H1 (cell line): ENCODE measurements around the gene AICDA. TPM values are rescaled to one million over a fixed set of nuclear protein-coding genes. Genes with fewer than 3 reads are reported as not detected.
A peak's percentile ranks its signal among the peaks of the same experiment; 100 is the strongest.

Experiments used
- CTCF ChIA-PET: fragments of 300-600 bp; sonication (Branson Sonifier 250); formaldehyde crosslinking; loops from one replicate; lab custom pipeline; 2021; ENCODE audit not compliant: partially characterized antibody; lab: Charles Lee
- POLR2A ChIA-PET: fragments of 300-600 bp; sonication (Branson Sonifier 250); formaldehyde crosslinking; loops from one replicate; lab custom pipeline; 2021; ENCODE audit warnings: inconsistent platforms; ENCODE audit not compliant: partially characterized antibody; lab: Charles Lee
- DNase-seq, 2 experiments: peaks; one replicate each; pipeline versions ENCODE4 v3.0.0 to v3.0.0-alpha.2; 2010 to 2022; ENCODE audit warnings: low spot score in 2 of 2, low read depth in 1 of 2, mixed read lengths in 1 of 2
- FAIRE-seq: peaks from 2 replicates; lab custom pipeline; 2011; peaks lifted over from hg19 to GRCh38; lab: Jason Lieb, UNC
- H2AFZ ChIP-seq: 2 replicates; pipeline ENCODE4 v1.8.1; 2012; ENCODE audit warnings: low read length, inconsistent platforms
- H2AK5ac ChIP-seq: 2 replicates; pipeline ENCODE4 v1.6.1; 2013; ENCODE audit warnings: low read depth, low read length
- H2BK120ac ChIP-seq: replicated peaks from 2 replicates; pipeline ENCODE3; 2013; ENCODE audit warnings: low read depth, low read length, inconsistent platforms
- H2BK12ac ChIP-seq: 2 replicates; pipeline ENCODE4 v1.6.1; 2013; ENCODE audit warnings: low read depth, low read length
- H2BK15ac ChIP-seq: 2 replicates; pipeline ENCODE4 v1.6.1; 2013; ENCODE audit warnings: low read length
- H2BK20ac ChIP-seq: 2 replicates; pipeline ENCODE4 v1.6.1; 2013; ENCODE audit warnings: low read length
- H2BK5ac ChIP-seq: 2 replicates; pipeline ENCODE4 v1.6.1; 2013; ENCODE audit warnings: low read depth, low read length
- H3K14ac ChIP-seq: 2 replicates; pipeline ENCODE4 v1.6.1; 2013; ENCODE audit warnings: inconsistent platforms; ENCODE audit not compliant: insufficient read length
- H3K18ac ChIP-seq: 2 replicates; pipeline ENCODE4 v1.6.1; 2013; ENCODE audit warnings: low read length; ENCODE audit errors: extremely low read depth
- H3K23ac ChIP-seq: 2 replicates; pipeline ENCODE4 v1.6.1; 2013; ENCODE audit warnings: inconsistent platforms; ENCODE audit not compliant: insufficient read length
- H3K23me2 ChIP-seq: 2 replicates; pipeline ENCODE4 v1.6.1; 2013; ENCODE audit warnings: low read depth, low read length
- H3K27ac ChIP-seq: 2 replicates; pipeline ENCODE4 v1.6.1; 2011; ENCODE audit warnings: low read depth, low read length, inconsistent platforms
- H3K27me3 ChIP-seq, 4 experiments: replicated peaks in 1 of 4; 1 replicate in 1 of 4; 2 replicates in 3 of 4; pipeline versions ENCODE4 v1.6.1 to v1.8.1; 2011 to 2013; ENCODE audit warnings: low read length in 3 of 4, mild to moderate bottlenecking in 3 of 4, inconsistent platforms in 2 of 4, mixed read lengths in 2 of 4, moderate library complexity in 1 of 4; ENCODE audit not compliant: control insufficient read depth in 3 of 4, insufficient read depth in 3 of 4; ENCODE audit errors: extremely low read depth in 1 of 4
- H3K36me3 ChIP-seq, 4 experiments: 2 replicates each; pipeline versions ENCODE4 v1.6.1 to v1.8.1; 2011 to 2013; ENCODE audit warnings: mild to moderate bottlenecking in 4 of 4, low read length in 3 of 4, moderate library complexity in 2 of 4, control low read depth in 1 of 4, inconsistent platforms in 1 of 4; ENCODE audit not compliant: insufficient read depth in 4 of 4, control insufficient read depth in 2 of 4
- H3K4ac ChIP-seq: replicated peaks from 2 replicates; pipeline ENCODE3; 2013; ENCODE audit warnings: low read length, low read depth, mixed read lengths, inconsistent platforms; ENCODE audit not compliant: insufficient read length
- H3K4me1 ChIP-seq, 4 experiments: replicated peaks in 1 of 4; 1 replicate in 1 of 4; 2 replicates in 3 of 4; pipeline versions ENCODE4 v1.6.1 to v1.8.1; 2011 to 2013; ENCODE audit warnings: low read length in 3 of 4, inconsistent platforms in 2 of 4, mixed read lengths in 1 of 4; ENCODE audit not compliant: insufficient read depth in 4 of 4, control insufficient read depth in 3 of 4
- H3K4me2 ChIP-seq, 2 experiments: 2 replicates each; pipeline versions ENCODE4 v1.6.1 to v1.8.1; 2011 to 2013; ENCODE audit warnings: low read depth in 2 of 2, low read length in 2 of 2, control low read depth in 1 of 2, inconsistent platforms in 1 of 2, mild to moderate bottlenecking in 1 of 2; ENCODE audit not compliant: insufficient read depth in 1 of 2
- H3K4me3 ChIP-seq, 4 experiments: fragments of 200-600, 300-600 bp in 1 of 4; sonication (generic), shearing (Covaris generic), sonication (Bioruptor Twin) in 1 of 4; 2 replicates each; pipeline versions ENCODE4 v1.5.1 to v1.8.1; 2011 to 2016; ENCODE audit warnings: low read length in 4 of 4, low read depth in 3 of 4, control low read depth in 2 of 4, inconsistent platforms in 2 of 4, mild to moderate bottlenecking in 2 of 4, mixed read lengths in 1 of 4, moderate library complexity in 1 of 4; ENCODE audit not compliant: insufficient read depth in 2 of 4; ENCODE audit errors: extremely low read depth in 1 of 4
- H3K56ac ChIP-seq: replicated peaks from 2 replicates; pipeline ENCODE3; 2013; ENCODE audit warnings: low read depth, mild to moderate bottlenecking, mixed read lengths, low read length, inconsistent platforms; ENCODE audit not compliant: insufficient read length
- H3K79me1 ChIP-seq: 2 replicates; pipeline ENCODE4 v1.6.1; 2013; ENCODE audit warnings: low read depth, low read length, control low read depth
- H3K79me2 ChIP-seq, 2 experiments: 2 replicates each; pipeline versions ENCODE4 v1.6.1 to v1.8.1; 2012 to 2013; ENCODE audit warnings: low read length in 2 of 2, mild to moderate bottlenecking in 2 of 2, inconsistent platforms in 1 of 2; ENCODE audit not compliant: insufficient read depth in 2 of 2, control insufficient read depth in 1 of 2
- H3K9ac ChIP-seq, 4 experiments: replicated peaks in 1 of 4; 1 replicate in 1 of 4; 2 replicates in 3 of 4; pipeline versions ENCODE4 v1.6.1 to v1.8.1; 2011 to 2013; ENCODE audit warnings: low read depth in 3 of 4, low read length in 3 of 4, control low read depth in 2 of 4, mild to moderate bottlenecking in 2 of 4, moderate library complexity in 2 of 4, inconsistent platforms in 1 of 4; ENCODE audit errors: extremely low read depth in 1 of 4
- H3K9me3 ChIP-seq, 2 experiments: 2 replicates each; pipeline versions ENCODE4 v1.6.1 to v1.8.1; 2012 to 2013; ENCODE audit warnings: mild to moderate bottlenecking in 2 of 2, moderate library complexity in 2 of 2, control low read depth in 1 of 2, inconsistent platforms in 1 of 2, low read depth in 1 of 2, low read length in 1 of 2, mixed read lengths in 1 of 2; ENCODE audit not compliant: insufficient read depth in 2 of 2
- H4K20me1 ChIP-seq, 2 experiments: replicated peaks in 1 of 2; 2 replicates each; pipeline versions ENCODE3 to v1.8.1; 2011 to 2013; ENCODE audit warnings: inconsistent platforms in 2 of 2, low read length in 2 of 2, mild to moderate bottlenecking in 1 of 2; ENCODE audit not compliant: insufficient read depth in 2 of 2, control insufficient read depth in 1 of 2
- H4K5ac ChIP-seq: 2 replicates; pipeline ENCODE4 v1.6.1; 2013; ENCODE audit warnings: low read length, low read depth, mixed read lengths, inconsistent platforms; ENCODE audit not compliant: insufficient read length
- H4K8ac ChIP-seq: 2 replicates; pipeline ENCODE4 v1.8.0; 2013; ENCODE audit warnings: mild to moderate bottlenecking, moderate library complexity, low read length, inconsistent platforms; ENCODE audit not compliant: insufficient read depth; ENCODE audit errors: extremely low read depth
- H4K91ac ChIP-seq: replicated peaks from 2 replicates; pipeline ENCODE3; 2013; ENCODE audit warnings: low read length, mixed read lengths, inconsistent platforms; ENCODE audit not compliant: insufficient read length
- CTCF ChIP-seq, 3 experiments: IDR thresholded peaks; 1 replicate in 2 of 3; 2 replicates in 1 of 3; pipeline versions ENCODE4 v1.5.1 to v1.6.1; 2011; ENCODE audit warnings: low read length in 3 of 3, mild to moderate bottlenecking in 3 of 3, inconsistent platforms in 2 of 3, low read depth in 1 of 3, moderate library complexity in 1 of 3; ENCODE audit not compliant: insufficient read depth in 1 of 3; ENCODE audit errors: control extremely low read depth in 1 of 3
- KDM5A ChIP-seq: fragments of 200-600 bp; IDR thresholded peaks from 2 replicates; pipeline ENCODE4 v1.7.1; 2012; ENCODE audit warnings: mild to moderate bottlenecking, low read length, inconsistent platforms, mixed read lengths
- RAD21 ChIP-seq, 2 experiments: IDR thresholded peaks in 1 of 2; conservative IDR thresholded peaks in 1 of 2; 2 replicates each; pipeline ENCODE4 v1.6.1; 2011; ENCODE audit warnings: low read depth in 2 of 2, low read length in 2 of 2, improper control_type of control experiment in 1 of 2, inconsistent platforms in 1 of 2, mild to moderate bottlenecking in 1 of 2, moderate library complexity in 1 of 2
- YY1 ChIP-seq: IDR thresholded peaks from 2 replicates; pipeline ENCODE4 v1.6.1; 2011; ENCODE audit warnings: low read depth, mild to moderate bottlenecking, low read length
- WGBS, 2 experiments: shearing (Covaris generic) in 1 of 2; methylation state at CpG; one replicate each; pipeline versions ENCODE4 v1.1.6 to v1.1.7; 2013 to 2015; ENCODE audit warnings: low lambda C conversion rate in 2 of 2, mixed read lengths in 2 of 2, inconsistent platforms in 1 of 2, low coverage in 1 of 2, missing lambda C conversion rate in 1 of 2; ENCODE audit not compliant: insufficient replicate concordance in 2 of 2, insufficient coverage in 1 of 2, insufficient read length in 1 of 2; ENCODE audit errors: extremely low coverage in 1 of 2, missing lambda C conversion rate in 1 of 2; 5-methylcytosine and 5-hydroxymethylcytosine counted together
- polyA plus RNA-seq, 7 experiments: library from polyadenylated mRNA; depleted of rRNA in 3 of 7; stranded (reverse) in 5 of 7; unstranded in 2 of 7; fragments of >200 nt in 5 of 7; fragments of 200-250 nt in 2 of 7; gene quantifications; 1 replicate in 5 of 7; 2 replicates in 1 of 7; 4 replicates in 1 of 7; pipeline versions ENCODE4 v1.2.1 to v1.2.3, GENCODE V29; 2011 to 2013; ENCODE audit warnings: missing spikeins in 2 of 7, mixed read lengths in 2 of 7
- total RNA-seq: library from RNA; stranded (reverse); fragmentation: NEBNext Ultra II Directional; extraction: Animal tissue kit (Norgen Biotek cat#: 25700); gene quantifications from 2 replicates; pipeline ENCODE4 v1.2.1, GENCODE V29; 2021

The AICDA gene
- total and polyA plus RNA-seq, 2 of the 8 experiments (the other 6 are each of a cell fraction or from before 2014, with no cell fraction given), result not detected

- Histone ChIP-seq H4K8ac (no peak overlapping the region), H3K23ac (no peak overlapping the region), H3K79me2 (no peaks in the 10 kb centered on the region), H3K4me2 (no peak overlapping the region), H3K27me3 (peaks cover 0 to 4% (median 0%) of the 10 kb centered on the region in 4 experiments; a peak in 3 of 7 replicates), H4K91ac (no peak overlapping the region), H3K18ac (no peak overlapping the region), H3K23me2 (no peaks in the 10 kb centered on the region; the same call in 1 of the 2 replicates), H3K9ac (no peak overlapping the region), H3K27ac (no peak overlapping the region), H2BK20ac (peak overlapping the region; percentile 48; the same call in 1 of the 2 replicates), H3K79me1 (no peaks in the 10 kb centered on the region), H4K20me1 (no peaks in the 10 kb centered on the region), H3K4me3 (no peak overlapping the region; a peak in 2 of 8 replicates), H3K56ac (no peak overlapping the region), H2BK12ac (peak overlapping the region; percentile 42; the same call in 1 of the 2 replicates), H3K4me1 (peaks cover 0 to 4% (median 0%) of the 10 kb centered on the region in 4 experiments; a peak in 2 of 7 replicates), H3K9me3 (no peaks in the 10 kb centered on the region), H3K36me3 (no peaks in the 10 kb centered on the region), H2BK15ac (peak overlapping the region; percentile 47; the same call in 1 of the 2 replicates), H2AK5ac (no peak overlapping the region), H4K5ac (no peak overlapping the region), H2AFZ (peak overlapping the region; percentile 95), H3K14ac (no peak overlapping the region), H2BK120ac (no peak overlapping the region), H2BK5ac (no peak overlapping the region), H3K4ac (no peak overlapping the region)
- ChIA-PET CTCF (interaction anchor here (0.6 to 4.6 kb wide), 37 partner anchors 8 to 483 kb away, joined by 3 to 57 read pairs (median 4); partner anchors contain the start of genes A2ML1, CLEC4E and KLRG1), POLR2A (interaction anchor here (1.3 kb wide), 1 partner anchor 9 kb away, joined by 3 read pairs; no protein-coding TSS in a partner anchor)
- no peak for DNase-seq
- peak; percentile 91 for FAIRE-seq
- 22% methylated on average over 5 of the region's 5 CpGs; no CpG with 5 or more reads in 1 of the 2 experiments for WGBS, 2 experiments
- TF ChIP-seq KDM5A (no peak), CTCF (IDR thresholded peaks at IDR 0.05; ENCODE audit: control extremely low read depth in 1 of 3, insufficient read depth in 1 of 3, low read depth in 1 of 3, low read length in 3 of 3) (peak in 2 of 3 experiments; percentile 65 to 79; a peak in 3 of 4 replicates), RAD21 (IDR thresholded peaks at IDR 0.05 in 1 of 2, conservative IDR thresholded peaks at IDR 0.05 in 1 of 2; ENCODE audit: low read depth in 2 of 2, low read length in 2 of 2) (peak; percentile 66 to 75), YY1 (no peak)
Measured at GRCh38 chr12:8609061-8609570, 3.5 kb downstream of the AICDA start.
